Astrocyte (in vitro differentiated cells and primary cell): ENCODE results near the gene IGF2BP2. TPM values are rescaled to one million over a fixed set of nuclear protein-coding genes. Genes with fewer than 3 reads are reported as not detected.
"Not testable (repeated sequence)": the region's sequence is repeated elsewhere in the genome, so short reads cannot be mapped to it uniquely, and the experiment has no call there.

Source experiments
- DNase-seq: peaks from one replicate; pipeline ENCODE4 v3.0.0-alpha.2; 2010; ENCODE audit warnings: low read depth
- FAIRE-seq: peaks from 2 replicates; lab custom pipeline; 2011; peaks lifted over from hg19 to GRCh38; lab: Jason Lieb, UNC
- H2AFZ ChIP-seq: 2 replicates; pipeline ENCODE4 v1.6.0; 2012; ENCODE audit warnings: low read depth, low read length, inconsistent platforms
- H3K27ac ChIP-seq: 2 replicates; pipeline ENCODE4 v1.5.1; 2011; ENCODE audit warnings: low read depth, low read length, inconsistent platforms
- H3K27me3 ChIP-seq: 2 replicates; pipeline ENCODE4 v1.6.0; 2011; ENCODE audit warnings: low read length, inconsistent platforms; ENCODE audit not compliant: insufficient read depth
- H3K36me3 ChIP-seq: 2 replicates; pipeline ENCODE4 v1.5.1; 2011; ENCODE audit warnings: low read length, inconsistent platforms; ENCODE audit not compliant: insufficient read depth
- H3K4me1 ChIP-seq: 2 replicates; pipeline ENCODE4 v1.5.1; 2011; ENCODE audit warnings: low read length, inconsistent platforms; ENCODE audit not compliant: insufficient read depth
- H3K4me2 ChIP-seq: 2 replicates; pipeline ENCODE4 v1.6.0; 2012; ENCODE audit warnings: low read length, inconsistent platforms
- H3K4me3 ChIP-seq: 2 replicates; pipeline ENCODE4 v1.5.1; 2011; ENCODE audit warnings: low read depth, mild to moderate bottlenecking, low read length, inconsistent platforms; ENCODE audit not compliant: insufficient read depth
- H3K79me2 ChIP-seq: 2 replicates; pipeline ENCODE4 v1.6.0; 2012; ENCODE audit warnings: mild to moderate bottlenecking, low read length, inconsistent platforms; ENCODE audit not compliant: insufficient read depth
- H3K9ac ChIP-seq: 2 replicates; pipeline ENCODE4 v1.6.0; 2012; ENCODE audit warnings: mild to moderate bottlenecking, low read length, inconsistent platforms
- H3K9me3 ChIP-seq: 2 replicates; pipeline ENCODE4 v1.5.1; 2012; ENCODE audit warnings: low read depth, mild to moderate bottlenecking, low read length, inconsistent platforms; ENCODE audit not compliant: insufficient read depth
- H4K20me1 ChIP-seq: 2 replicates; pipeline ENCODE4 v1.6.0; 2012; ENCODE audit warnings: low read length, inconsistent platforms; ENCODE audit not compliant: insufficient read depth
- H3K27ac Mint-ChIP-seq: one replicate; pipeline ENCODE4 v1.8.0; 2021; ENCODE audit warnings: mild to moderate bottlenecking, mixed read lengths; ENCODE audit not compliant: unreplicated experiment
- H3K27me3 Mint-ChIP-seq: one replicate; pipeline ENCODE4 v1.8.0; 2021; ENCODE audit warnings: low read depth, mixed read lengths; ENCODE audit not compliant: unreplicated experiment
- H3K36me3 Mint-ChIP-seq: one replicate; pipeline ENCODE4 v1.8.0; 2021; ENCODE audit warnings: low read depth, mixed read lengths; ENCODE audit not compliant: unreplicated experiment
- H3K4me1 Mint-ChIP-seq: one replicate; pipeline ENCODE4 v1.8.0; 2021; ENCODE audit warnings: low read depth, mixed read lengths; ENCODE audit not compliant: unreplicated experiment
- H3K4me3 Mint-ChIP-seq: one replicate; pipeline ENCODE4 v1.8.0; 2021; ENCODE audit warnings: mild to moderate bottlenecking, moderate library complexity, mixed read lengths; ENCODE audit not compliant: unreplicated experiment
- H3K9me3 Mint-ChIP-seq: one replicate; pipeline ENCODE4 v1.8.0; 2021; ENCODE audit warnings: mild to moderate bottlenecking, mixed read lengths; ENCODE audit not compliant: unreplicated experiment
- CTCF ChIP-seq: IDR thresholded peaks from 2 replicates; pipeline ENCODE4 v1.5.1; 2011; ENCODE audit warnings: low read depth, mild to moderate bottlenecking, inconsistent platforms, low read length, moderate library complexity; ENCODE audit not compliant: insufficient read depth
- EZH2 ChIP-seq: IDR thresholded peaks from 2 replicates; pipeline ENCODE4 v1.6.1; 2012; ENCODE audit warnings: mild to moderate bottlenecking, low read length, inconsistent platforms; ENCODE audit not compliant: insufficient read depth
- total RNA-seq: library from RNA; stranded (reverse); gene quantifications from 2 replicates; pipeline ENCODE4 v1.2.1, GENCODE V29; 2021

Gene IGF2BP2
- total RNA-seq, 1 donor from 2014 or later: 162 TPM

DNA sequence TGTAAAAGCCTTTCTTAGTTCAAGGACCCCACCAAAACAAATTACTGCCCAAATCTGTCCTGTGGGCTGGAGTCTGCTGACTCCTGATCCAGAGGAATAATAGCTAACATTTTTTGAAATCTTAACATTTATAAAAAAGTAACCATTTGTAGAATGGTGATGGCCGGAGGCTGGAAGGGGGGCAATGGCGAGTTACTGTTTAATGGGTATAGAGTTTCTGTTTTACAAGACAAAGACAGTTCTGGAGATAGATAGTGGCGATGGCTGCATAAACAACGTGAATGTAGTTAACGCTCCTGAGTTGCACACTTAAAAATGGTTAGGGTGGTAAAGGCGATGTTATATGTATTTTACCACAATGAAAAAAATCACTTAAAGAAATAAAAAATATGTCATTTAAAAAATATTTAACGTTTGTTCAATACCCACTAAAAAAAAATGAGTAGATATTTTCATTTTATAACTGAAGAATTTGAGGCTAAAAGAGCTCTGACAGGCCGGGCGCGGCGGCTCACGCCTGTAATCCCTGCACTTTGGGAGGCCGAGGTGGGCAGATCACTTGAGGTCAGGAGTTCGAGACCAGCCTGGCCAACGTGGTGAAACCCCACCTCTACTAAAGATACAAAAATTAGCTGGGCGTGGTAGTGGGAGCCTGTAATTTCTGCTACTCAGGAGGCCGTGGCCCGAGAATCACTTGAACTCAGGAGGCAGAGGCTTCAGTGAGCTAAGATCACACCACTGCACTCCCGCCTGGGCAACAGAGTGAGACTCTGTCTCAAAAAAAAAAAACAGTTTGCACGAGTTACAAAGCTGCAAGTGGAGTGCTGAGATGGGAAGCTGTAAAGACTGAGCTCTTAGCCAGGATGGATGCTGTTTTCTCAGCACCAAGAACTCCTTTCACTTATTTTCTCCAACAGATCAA is 37.6 kb downstream of the IGF2BP2 start:
- no peak overlapping the region for H3K27ac ChIP-seq

DNA sequence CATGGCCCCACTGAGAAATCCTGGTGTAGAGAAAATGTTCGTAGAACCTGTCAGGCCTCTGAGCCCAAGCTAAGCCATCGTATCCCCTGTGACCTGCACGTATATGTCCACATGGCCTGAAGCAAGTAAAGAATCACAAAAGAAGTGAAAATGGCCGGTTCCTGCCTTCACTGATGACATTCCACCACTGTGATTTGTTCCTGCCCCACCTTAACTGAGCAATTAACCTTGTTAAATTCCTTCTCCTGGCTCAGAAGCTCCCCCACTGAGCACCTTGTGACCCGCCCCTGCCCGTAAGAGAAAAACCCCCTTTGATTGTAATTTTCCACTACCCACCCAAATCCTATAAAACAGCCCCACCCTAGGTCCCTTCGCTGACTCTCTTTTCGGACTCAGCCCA is 38.6 kb downstream of the IGF2BP2 start:
- not testable (repeated sequence) for H3K27me3 Mint-ChIP-seq, H3K36me3 ChIP-seq, H3K4me3 ChIP-seq, H3K36me3 Mint-ChIP-seq, H3K9ac ChIP-seq, H3K27ac ChIP-seq, H3K27me3 ChIP-seq, H3K9me3 Mint-ChIP-seq, H3K9me3 ChIP-seq, DNase-seq, FAIRE-seq, H3K4me2 ChIP-seq, H2AFZ ChIP-seq
- peaks cover 51% of the 10 kb centered on the region for H3K4me1 Mint-ChIP-seq
- peaks cover 94% of the 10 kb centered on the region for H4K20me1 ChIP-seq
- H3K27ac Mint-ChIP-seq: peak overlapping the region; percentile 70
- peaks cover 93% of the 10 kb centered on the region for H3K79me2 ChIP-seq
- H3K4me3 Mint-ChIP-seq: peak overlapping the region; percentile 64
- peaks cover 17% of the 10 kb centered on the region for H3K4me1 ChIP-seq

More for the DNA sequence above, 37.6 kb downstream of the IGF2BP2 start:
- Mint-ChIP-seq H3K36me3 (peaks cover 6% of the 10 kb centered on the region), H3K27ac (peak overlapping the region; percentile 38), H3K4me3 (no peak overlapping the region), H3K4me1 (peaks cover 47% of the 10 kb centered on the region), H3K27me3 (no peaks in the 10 kb centered on the region), H3K9me3 (no peaks in the 10 kb centered on the region)
- Histone ChIP-seq H3K27me3 (no peaks in the 10 kb centered on the region), H3K4me2 (no peak overlapping the region), H3K9me3 (no peaks in the 10 kb centered on the region), H2AFZ (no peak overlapping the region), H3K4me3 (no peak overlapping the region), H3K9ac (no peak overlapping the region), H3K4me1 (peaks cover 12% of the 10 kb centered on the region), H4K20me1 (peaks cover 94% of the 10 kb centered on the region), H3K36me3 (no peaks in the 10 kb centered on the region), H3K79me2 (peaks cover 100% of the 10 kb centered on the region)
- no peak for TF ChIP-seq EZH2
- TF ChIP-seq CTCF: no peak
- FAIRE-seq (no peak), DNase-seq (no peak)

- TF ChIP-seq EZH2 (no peak), CTCF (no peak)
- FAIRE-seq: no peak
- no peaks in the 10 kb centered on the region for H3K27me3 ChIP-seq
- no peak overlapping the region for H3K4me3 ChIP-seq
- H3K4me2 ChIP-seq: no peak overlapping the region
- H3K36me3 ChIP-seq: no peaks in the 10 kb centered on the region
- Mint-ChIP-seq H3K36me3 (peaks cover 8% of the 10 kb centered on the region), H3K4me1 (peaks cover 52% of the 10 kb centered on the region), H3K9me3 (no peaks in the 10 kb centered on the region), H3K27ac (no peak overlapping the region), H3K4me3 (no peak overlapping the region), H3K27me3 (no peaks in the 10 kb centered on the region)
- no peak overlapping the region for H3K27ac ChIP-seq
- no peak for DNase-seq
- H3K9me3 ChIP-seq: no peaks in the 10 kb centered on the region
- peaks cover 95% of the 10 kb centered on the region for H4K20me1 ChIP-seq
- H2AFZ ChIP-seq: no peak overlapping the region
- no peak overlapping the region for H3K9ac ChIP-seq
- peaks cover 93% of the 10 kb centered on the region for H3K79me2 ChIP-seq
- H3K4me1 ChIP-seq: peaks cover 16% of the 10 kb centered on the region
Measured at GRCh38 chr3:185784317-185784716, 40.5 kb downstream of the IGF2BP2 start.
